Uterus (tissue), 4 donors: Measurements from ENCODE around the gene MCMBP. TPM values are rescaled to one million over a fixed set of nuclear protein-coding genes. Genes with fewer than 3 reads are reported as not detected.

Source experiments
- DNase-seq, 2 donors: peaks; one replicate each; pipeline ENCODE4 v3.0.0-alpha.2; 2019 to 2020
- H3K27ac ChIP-seq, 2 donors: fragments of 200-600 bp; sonication (generic); 1 replicate in 1 of 2; 2 replicates in 1 of 2; pipeline ENCODE4 v1.5.1; 2016 to 2018
- H3K27me3 ChIP-seq, 2 donors: fragments of 200-600 bp; sonication (generic); one replicate each; pipeline ENCODE4 v1.5.1; 2018 to 2019; ENCODE audit warnings: control low read depth in 1 of 2
- H3K36me3 ChIP-seq, 2 donors: fragments of 200-600 bp; sonication (generic); one replicate each; pipeline ENCODE4 v1.5.1; 2019; ENCODE audit warnings: control low read depth in 1 of 2
- H3K4me1 ChIP-seq, 2 donors: fragments of 200-600 bp; sonication (generic); one replicate each; pipeline ENCODE4 v1.5.1; 2018 to 2019; ENCODE audit warnings: control low read depth in 1 of 2
- H3K4me3 ChIP-seq, 2 donors: fragments of 200-600 bp; sonication (generic); 1 replicate in 1 of 2; 2 replicates in 1 of 2; pipeline ENCODE4 v1.5.1; 2018 to 2019; ENCODE audit warnings: mild to moderate bottlenecking in 1 of 2
- H3K9me3 ChIP-seq, 2 donors: fragments of 200-600 bp; sonication (generic); one replicate each; pipeline ENCODE4 v1.5.1; 2019; ENCODE audit warnings: control low read depth in 1 of 2
- POLR2A ChIP-seq, 2 donors: fragments of 450-650 bp; IDR thresholded peaks; one replicate each; pipeline ENCODE4 v1.6.1; 2016; ENCODE audit warnings: antibody characterized with exemption in 2 of 2, mild to moderate bottlenecking in 1 of 2, moderate library complexity in 1 of 2
- intact Hi-C: fragments of 100-400 bp; cut with DNase I; formaldehyde crosslinking; loops from one replicate; pipeline ENCODE4 v1.15.1; 2023; ENCODE audit warnings: low total_unique reads
- total RNA-seq, 4 donors: library from RNA; depleted of rRNA in 3 of 4; stranded (reverse); fragments of >200 nt in 3 of 4; gene quantifications; one replicate each; pipeline versions ENCODE4 v1.1.0 to v1.2.4, GENCODE V29; 2014 to 2023
- TF ChIP-seq, protein P1 (sequence below), 4 experiments: fragments of 200-600 bp in 2 of 4; fragments of 450-650 bp in 2 of 4; sonication (generic) in 2 of 4; IDR thresholded peaks; one replicate each; pipeline ENCODE4 v1.5.1; 2016 to 2019; ENCODE audit warnings: antibody characterized with exemption in 4 of 4, mild to moderate bottlenecking in 2 of 4, moderate library complexity in 1 of 4
- donor health status: DM: yes; HTN: yes; CAD: no.

MCMBP gene
- total RNA-seq, 4 donors from 2014 or later = 69.4 to 84.7 (median 76.7) TPM

DNA sequence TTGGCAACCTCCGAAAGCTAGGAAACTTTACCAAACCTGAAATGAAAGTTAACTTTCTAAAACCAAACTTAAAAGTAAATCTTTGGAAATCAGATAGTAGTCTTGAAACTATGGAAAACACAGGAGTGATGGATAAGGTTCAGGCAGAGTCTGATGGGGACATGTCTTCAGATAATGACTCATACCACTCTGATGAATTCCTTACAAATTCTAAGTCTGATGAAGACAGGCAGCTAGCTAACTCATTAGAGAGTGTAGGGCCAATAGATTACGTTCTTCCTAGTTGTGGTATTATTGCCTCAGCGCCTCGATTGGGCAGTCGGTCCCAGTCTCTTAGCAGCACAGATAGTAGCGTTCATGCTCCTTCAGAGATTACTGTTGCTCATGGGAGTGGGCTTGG, 45.9 kb downstream of the MCMBP start:
- Histone ChIP-seq H3K36me3 (no peaks in the 10 kb centered on the region), H3K4me3 (no peak overlapping the region), H3K27me3 (no peaks in the 10 kb centered on the region), H3K27ac (no peak overlapping the region), H3K9me3 (no peaks in the 10 kb centered on the region), H3K4me1 (no peaks in the 10 kb centered on the region)
- intact Hi-C loops = no loop called here
- TF ChIP-seq POLR2A (IDR thresholded peaks at IDR 0.05) = no peak
- TF ChIP-seq, protein P1, sequence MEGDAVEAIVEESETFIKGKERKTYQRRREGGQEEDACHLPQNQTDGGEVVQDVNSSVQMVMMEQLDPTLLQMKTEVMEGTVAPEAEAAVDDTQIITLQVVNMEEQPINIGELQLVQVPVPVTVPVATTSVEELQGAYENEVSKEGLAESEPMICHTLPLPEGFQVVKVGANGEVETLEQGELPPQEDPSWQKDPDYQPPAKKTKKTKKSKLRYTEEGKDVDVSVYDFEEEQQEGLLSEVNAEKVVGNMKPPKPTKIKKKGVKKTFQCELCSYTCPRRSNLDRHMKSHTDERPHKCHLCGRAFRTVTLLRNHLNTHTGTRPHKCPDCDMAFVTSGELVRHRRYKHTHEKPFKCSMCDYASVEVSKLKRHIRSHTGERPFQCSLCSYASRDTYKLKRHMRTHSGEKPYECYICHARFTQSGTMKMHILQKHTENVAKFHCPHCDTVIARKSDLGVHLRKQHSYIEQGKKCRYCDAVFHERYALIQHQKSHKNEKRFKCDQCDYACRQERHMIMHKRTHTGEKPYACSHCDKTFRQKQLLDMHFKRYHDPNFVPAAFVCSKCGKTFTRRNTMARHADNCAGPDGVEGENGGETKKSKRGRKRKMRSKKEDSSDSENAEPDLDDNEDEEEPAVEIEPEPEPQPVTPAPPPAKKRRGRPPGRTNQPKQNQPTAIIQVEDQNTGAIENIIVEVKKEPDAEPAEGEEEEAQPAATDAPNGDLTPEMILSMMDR (IDR thresholded peaks at IDR 0.05) = no peak
- DNase-seq = no peak

GRCh38 chr10:119824299-119824698, 48.3 kb downstream of the MCMBP start:
- Histone ChIP-seq H3K36me3 (no peaks in the 10 kb centered on the region), H3K27me3 (no peaks in the 10 kb centered on the region), H3K27ac (no peak overlapping the region), H3K4me3 (no peak overlapping the region), H3K4me1 (no peaks in the 10 kb centered on the region), H3K9me3 (no peaks in the 10 kb centered on the region)
- no peak for TF ChIP-seq POLR2A (IDR thresholded peaks at IDR 0.05)
- TF ChIP-seq, protein P1 (IDR thresholded peaks at IDR 0.05) = no peak
- intact Hi-C loops = no loop called here
- DNase-seq = no peak

- H3K9me3 ChIP-seq = no peaks in the 10 kb centered on the region
- H3K27me3 ChIP-seq = no peaks in the 10 kb centered on the region
- no peaks in the 10 kb centered on the region for H3K4me1 ChIP-seq
- H3K4me3 ChIP-seq = no peak overlapping the region
- TF ChIP-seq, protein P1 (IDR thresholded peaks at IDR 0.05) = no peak
- no peak for TF ChIP-seq POLR2A (IDR thresholded peaks at IDR 0.05)
- intact Hi-C loops = no loop called here
- no peaks in the 10 kb centered on the region for H3K36me3 ChIP-seq
- no peak for DNase-seq
- H3K27ac ChIP-seq = no peak overlapping the region
Observed at GRCh38 chr10:119821182-119821581, 51.5 kb downstream of the MCMBP start.

DNA sequence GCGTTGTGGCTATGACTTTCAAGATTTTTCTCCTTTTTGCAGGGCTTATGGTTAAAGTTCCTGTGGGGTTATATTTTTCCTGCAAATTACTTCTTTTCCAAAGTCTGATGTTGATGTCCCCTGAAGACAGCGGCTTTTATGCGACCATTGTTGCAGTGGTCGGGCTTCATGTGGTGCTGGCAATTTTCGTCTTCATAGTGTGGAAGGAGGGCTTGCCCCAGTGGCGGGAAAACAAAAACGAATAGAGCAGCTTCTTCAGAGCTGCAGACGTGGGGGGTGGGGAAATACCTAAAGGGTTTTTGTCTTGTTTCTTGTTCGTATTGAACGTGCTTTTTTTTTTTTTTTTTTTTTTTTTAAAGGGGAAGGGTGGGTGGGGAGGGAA, 53.8 kb downstream of the MCMBP start:
- peak in 1 of 2 donors; percentile 20 for DNase-seq
- Histone ChIP-seq H3K27ac (peak overlapping the region; percentile 43 to 52), H3K9me3 (no peaks in the 10 kb centered on the region), H3K4me1 (no peaks in the 10 kb centered on the region), H3K27me3 (no peaks in the 10 kb centered on the region), H3K36me3 (no peaks in the 10 kb centered on the region), H3K4me3 (peak overlapping the region; percentile 21 to 35)
- TF ChIP-seq, protein P1 (IDR thresholded peaks at IDR 0.05) = no peak
- TF ChIP-seq POLR2A (IDR thresholded peaks at IDR 0.05) = no peak
- intact Hi-C loops = no loop called here

DNA sequence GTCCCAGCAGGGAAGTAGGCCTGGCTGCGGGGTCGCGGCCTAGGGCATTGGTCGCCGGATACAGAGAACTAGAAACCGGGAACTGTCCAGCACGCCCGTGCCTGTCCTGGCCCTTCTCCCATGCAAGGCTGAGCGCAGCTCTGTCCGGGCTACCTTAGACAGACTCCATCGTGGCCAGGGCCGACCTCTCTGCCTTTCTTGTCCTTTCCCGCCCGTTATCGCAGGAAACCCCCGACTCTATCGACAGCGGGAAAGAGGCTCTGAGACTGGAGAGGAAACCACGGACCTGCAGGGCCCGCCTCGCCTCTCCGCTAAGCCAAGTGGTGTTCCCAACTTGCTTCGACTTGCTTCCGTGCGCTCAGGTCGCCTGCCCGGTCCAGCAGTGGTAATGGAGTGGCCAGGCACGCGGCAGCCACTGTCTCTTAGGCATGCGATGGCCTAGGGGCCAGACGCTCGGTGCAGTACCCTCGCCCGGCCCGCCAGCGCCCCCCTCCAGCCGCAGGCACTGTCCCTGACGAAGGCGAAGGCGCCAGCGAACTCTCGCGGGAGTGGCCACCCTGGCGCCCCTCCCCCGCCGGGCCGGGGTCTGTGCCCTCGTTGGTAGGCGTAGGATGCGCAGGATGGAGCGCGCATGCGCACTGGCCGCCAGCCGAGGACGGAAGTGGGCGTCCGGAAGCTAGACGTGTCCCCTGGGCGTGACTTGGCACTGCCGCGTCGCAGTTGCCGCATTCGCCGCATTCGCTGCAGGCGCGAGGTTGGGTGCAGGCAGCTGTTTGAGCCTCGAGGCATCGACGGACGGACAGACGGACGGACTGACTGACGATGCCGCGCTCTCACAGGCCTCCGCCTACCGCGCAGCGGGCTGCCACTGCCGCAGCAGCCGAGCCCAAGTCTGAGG, 54.4 kb downstream of the MCMBP start:
- TF ChIP-seq, protein P1 (IDR thresholded peaks at IDR 0.05) = peak in 1 of 4 experiments; percentile 25
- TF ChIP-seq POLR2A (IDR thresholded peaks at IDR 0.05) = peak in 1 of 2 donors; percentile 36
- Histone ChIP-seq H3K4me3 (peak overlapping the region; percentile 21 to 35), H3K36me3 (no peaks in the 10 kb centered on the region), H3K27me3 (no peaks in the 10 kb centered on the region), H3K4me1 (no peaks in the 10 kb centered on the region), H3K9me3 (no peaks in the 10 kb centered on the region), H3K27ac (peak overlapping the region; percentile 43 to 52)
- peak; percentile 77 to 80 for DNase-seq
- intact Hi-C loops = no loop called here
